HCT116 (cell line): Measurements from ENCODE around the gene WWOX. TPM values are rescaled to one million over a fixed set of nuclear protein-coding genes. Genes with fewer than 3 reads are reported as not detected.

ENCODE experiments used
- ATAC-seq: fragments of 200-7000 bp; cut with Tn5 transposase; 2 replicates; pipeline ENCODE4 v1.9.1; 2020; ENCODE audit warnings: mild to moderate bottlenecking, moderate library complexity
- BruUV-seq: library from RNA; stranded (reverse); fragments of 400-500 nt; replicated peaks from 2 replicates; lab custom pipeline; 2021; lab: Mats Ljungman, UMichigan
- CTCF ChIA-PET: fragments of 300-600 bp; sonication (Branson Sonifier 250); formaldehyde crosslinking; loops from one replicate; lab custom pipeline; 2021; ENCODE audit warnings: antibody characterized with exemption; lab: Charles Lee
- POLR2A ChIA-PET: fragments of 300-600, 350-600 bp; sonication (Branson Sonifier 250); formaldehyde crosslinking; loops from one replicate; lab custom pipeline; 2021; ENCODE audit warnings: antibody characterized with exemption; lab: Charles Lee
- RAD21 ChIA-PET, 2 experiments: fragments of 300-600 bp; sonication (Branson Sonifier 250); formaldehyde crosslinking; loops; one replicate each; lab custom pipeline; 2023; ENCODE audit warnings: low total read pairs in 2 of 2; ENCODE audit not compliant: uncharacterized antibody in 2 of 2, unreplicated experiment in 2 of 2, low non-redundant PET in 1 of 2; lab: Charles Lee
- DNase-seq: peaks from one replicate; pipeline ENCODE4 v3.0.0-alpha.2; 2010; ENCODE audit warnings: low read depth, low spot score
- H2AFZ ChIP-seq: fragments of 200-600 bp; shearing (Covaris generic), sonication (generic); 2 replicates; pipeline ENCODE4 v1.6.1; 2017; ENCODE audit warnings: low read depth, mixed run types, mixed read lengths, antibody characterized with exemption, low read length; ENCODE audit not compliant: poor library complexity, severe bottlenecking
- H3K27ac ChIP-seq: 2 replicates; pipeline ENCODE4 v1.5.1; 2012; ENCODE audit warnings: low read depth, low read length
- H3K27me3 ChIP-seq: fragments of 200-600 bp; sonication (generic); 2 replicates; pipeline ENCODE4 v1.6.1; 2016; ENCODE audit warnings: mixed run types, low read length, mixed read lengths; ENCODE audit not compliant: insufficient read depth
- H3K36me3 ChIP-seq, 2 experiments: fragments of 200-500 bp in 1 of 2; fragments of 200-600 bp in 1 of 2; sonication (Bioruptor generic) in 1 of 2; sonication (generic) in 1 of 2; 2 replicates each; pipeline versions ENCODE4 v1.5.1 to v1.6.1; 2014 to 2016; ENCODE audit warnings: low read length in 2 of 2, inconsistent platforms in 1 of 2, mixed read lengths in 1 of 2, mixed run types in 1 of 2; ENCODE audit not compliant: insufficient read depth in 2 of 2, control insufficient read depth in 1 of 2
- H3K4me1 ChIP-seq, 2 experiments: fragments of 200-600 bp in 1 of 2; sonication (generic) in 1 of 2; 2 replicates each; pipeline versions ENCODE4 v1.5.1 to v1.6.1; 2012 to 2017; ENCODE audit warnings: low read length in 2 of 2, inconsistent platforms in 1 of 2, mild to moderate bottlenecking in 1 of 2, mixed read lengths in 1 of 2, mixed run types in 1 of 2, moderate library complexity in 1 of 2; ENCODE audit not compliant: insufficient read depth in 2 of 2, control insufficient read depth in 1 of 2
- H3K4me2 ChIP-seq: fragments of 200-600 bp; sonication (generic); 2 replicates; pipeline ENCODE4 v1.6.1; 2017; ENCODE audit warnings: mixed run types, low read length, mixed read lengths
- H3K4me3 ChIP-seq, 2 experiments: fragments of 200-600 bp in 1 of 2; sonication (generic) in 1 of 2; replicated peaks in 1 of 2; 2 replicates each; pipeline ENCODE4 v1.5.1; 2011 to 2016; ENCODE audit warnings: low read length in 2 of 2, control low read depth in 1 of 2, low read depth in 1 of 2, mild to moderate bottlenecking in 1 of 2, mixed read lengths in 1 of 2, mixed run types in 1 of 2
- H3K79me2 ChIP-seq: fragments of 200-600 bp; sonication (generic); 2 replicates; pipeline ENCODE4 v1.6.1; 2017; ENCODE audit warnings: mild to moderate bottlenecking, mixed run types, low read length, moderate library complexity, mixed read lengths; ENCODE audit not compliant: insufficient read depth
- H3K9ac ChIP-seq: fragments of 200-600 bp; sonication (generic); 2 replicates; pipeline ENCODE4 v1.6.1; 2016; ENCODE audit warnings: low read length, mixed read lengths
- H3K9me2 ChIP-seq: fragments of 200-600 bp; sonication (generic), shearing (Covaris generic); 2 replicates; pipeline ENCODE4 v1.6.1; 2017; ENCODE audit warnings: mixed run types, mild to moderate bottlenecking, moderate library complexity; ENCODE audit not compliant: insufficient read depth
- H3K9me3 ChIP-seq, 2 experiments: fragments of 200-500 bp in 1 of 2; fragments of 200-600 bp in 1 of 2; sonication (Bioruptor generic) in 1 of 2; sonication (generic) in 1 of 2; 2 replicates each; pipeline ENCODE4 v1.6.1; 2014 to 2017; ENCODE audit warnings: low read length in 2 of 2, mixed read lengths in 2 of 2, inconsistent platforms in 1 of 2, low read depth in 1 of 2, mild to moderate bottlenecking in 1 of 2, mixed run types in 1 of 2, moderate library complexity in 1 of 2; ENCODE audit not compliant: control insufficient read depth in 1 of 2, insufficient read depth in 1 of 2
- H4K20me1 ChIP-seq: fragments of 200-600 bp; sonication (generic), shearing (Covaris generic); 2 replicates; pipeline ENCODE4 v1.6.1; 2017; ENCODE audit warnings: mixed run types, mild to moderate bottlenecking, moderate library complexity; ENCODE audit not compliant: insufficient read depth
- CEBPB ChIP-seq: IDR thresholded peaks from 2 replicates; pipeline ENCODE4 v1.6.1; 2012; ENCODE audit warnings: low read depth
- EZH2 ChIP-seq: fragments of 200-600 bp; sonication (generic); IDR thresholded peaks from 2 replicates; pipeline ENCODE4 v1.6.1; 2017; ENCODE audit warnings: antibody characterized with exemption, mixed run types
- EZH2phosphoT487 ChIP-seq: fragments of 200-600 bp; IDR thresholded peaks from 2 replicates; pipeline ENCODE4 v1.6.1; 2018; ENCODE audit warnings: antibody characterized with exemption, borderline replicate concordance
- POLR2AphosphoS5 ChIP-seq: IDR thresholded peaks from 2 replicates; pipeline ENCODE4 v1.6.1; 2011; ENCODE audit warnings: mild to moderate bottlenecking, low read depth, low read length, moderate library complexity
- intact Hi-C: fragments of 100-400 bp; cut with micrococcal nuclease; formaldehyde crosslinking; loops from 2 replicates; pipeline ENCODE4 v1.10.0; 2022
- total RNA-seq: library from RNA; stranded (reverse); gene quantifications from one replicate; pipeline ENCODE4 v1.2.1, GENCODE V29; 2021; ENCODE audit not compliant: unreplicated experiment
- TF ChIP-seq, protein P1 (sequence below), 3 experiments: fragments of 200-600 bp in 1 of 3; sonication (generic) in 1 of 3; IDR thresholded peaks in 2 of 3; conservative IDR thresholded peaks in 1 of 3; 2 replicates each; pipeline ENCODE4 v1.5.1; 2012 to 2017; ENCODE audit warnings: low read depth in 2 of 3, low read length in 2 of 3, antibody characterized with exemption in 1 of 3, borderline replicate concordance in 1 of 3, control low read depth in 1 of 3, mild to moderate bottlenecking in 1 of 3, mixed read lengths in 1 of 3, mixed run types in 1 of 3, moderate library complexity in 1 of 3; ENCODE audit not compliant: insufficient read depth in 1 of 3
- TF ChIP-seq, protein P2 (sequence below): IDR thresholded peaks from 2 replicates; pipeline ENCODE4 v1.6.1; 2012
- TF ChIP-seq, protein P3 (sequence below): IDR thresholded peaks from 2 replicates; pipeline ENCODE4 v1.6.1; 2011; ENCODE audit warnings: mild to moderate bottlenecking, low read length, moderate library complexity; ENCODE audit not compliant: insufficient replicate concordance; ENCODE audit errors: extremely low read depth

The WWOX gene
- total RNA-seq, 1 experiment from 2014 or later = 13.7 TPM

DNA sequence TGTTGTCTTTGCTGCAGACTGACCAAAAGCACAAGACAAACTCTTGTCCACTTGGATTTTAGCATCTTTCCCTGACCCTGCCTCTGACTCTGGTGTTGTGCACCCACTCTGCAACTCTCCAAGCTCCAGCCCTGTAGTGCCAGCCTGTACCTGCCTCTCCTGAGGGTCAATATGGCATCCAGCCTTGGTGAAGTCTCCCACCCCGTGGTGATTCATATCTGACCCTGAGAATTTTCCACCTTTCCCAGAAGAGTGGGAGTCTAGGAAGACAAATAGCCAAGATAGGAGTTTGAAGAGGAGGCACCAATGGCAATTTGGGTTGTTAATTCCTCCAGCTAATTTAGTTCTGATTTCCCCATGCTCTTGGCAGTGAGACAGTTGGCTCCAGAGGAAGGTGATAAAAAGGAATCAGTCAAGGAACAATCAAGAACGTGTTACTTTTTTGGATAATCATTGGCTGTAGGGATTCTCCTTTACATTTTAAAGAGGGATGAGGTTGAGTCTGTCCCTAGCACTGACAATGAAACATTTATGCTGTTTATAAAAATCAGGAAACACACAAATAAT, 1085.1 kb downstream of the WWOX start:
- Histone ChIP-seq H3K27ac (no peak overlapping the region), H3K36me3 (no peaks in the 10 kb centered on the region), H3K9ac (no peak overlapping the region), H3K4me1 (no peaks in the 10 kb centered on the region), H2AFZ (no peak overlapping the region), H3K9me2 (no peaks in the 10 kb centered on the region), H3K4me2 (no peak overlapping the region), H3K27me3 (no peaks in the 10 kb centered on the region), H3K79me2 (no peaks in the 10 kb centered on the region), H4K20me1 (no peaks in the 10 kb centered on the region), H3K9me3 (peaks cover 18 to 24% of the 10 kb centered on the region in 2 experiments; a peak in 2 of 4 replicates), H3K4me3 (no peak overlapping the region)
- RAD21 ChIA-PET = no interaction called here
- DNase-seq (no peak), ATAC-seq (no peak)
- TF ChIP-seq, protein P1, sequence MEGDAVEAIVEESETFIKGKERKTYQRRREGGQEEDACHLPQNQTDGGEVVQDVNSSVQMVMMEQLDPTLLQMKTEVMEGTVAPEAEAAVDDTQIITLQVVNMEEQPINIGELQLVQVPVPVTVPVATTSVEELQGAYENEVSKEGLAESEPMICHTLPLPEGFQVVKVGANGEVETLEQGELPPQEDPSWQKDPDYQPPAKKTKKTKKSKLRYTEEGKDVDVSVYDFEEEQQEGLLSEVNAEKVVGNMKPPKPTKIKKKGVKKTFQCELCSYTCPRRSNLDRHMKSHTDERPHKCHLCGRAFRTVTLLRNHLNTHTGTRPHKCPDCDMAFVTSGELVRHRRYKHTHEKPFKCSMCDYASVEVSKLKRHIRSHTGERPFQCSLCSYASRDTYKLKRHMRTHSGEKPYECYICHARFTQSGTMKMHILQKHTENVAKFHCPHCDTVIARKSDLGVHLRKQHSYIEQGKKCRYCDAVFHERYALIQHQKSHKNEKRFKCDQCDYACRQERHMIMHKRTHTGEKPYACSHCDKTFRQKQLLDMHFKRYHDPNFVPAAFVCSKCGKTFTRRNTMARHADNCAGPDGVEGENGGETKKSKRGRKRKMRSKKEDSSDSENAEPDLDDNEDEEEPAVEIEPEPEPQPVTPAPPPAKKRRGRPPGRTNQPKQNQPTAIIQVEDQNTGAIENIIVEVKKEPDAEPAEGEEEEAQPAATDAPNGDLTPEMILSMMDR (IDR thresholded peaks at IDR 0.05 in 2 of 3, conservative IDR thresholded peaks at IDR 0.05 in 1 of 3; ENCODE audit: borderline replicate concordance in 1 of 3, insufficient read depth in 1 of 3, low read depth in 2 of 3, low read length in 2 of 3) = no peak
- TF ChIP-seq EZH2phosphoT487 = no peak
- no peak for TF ChIP-seq CEBPB
- TF ChIP-seq, protein P2, sequence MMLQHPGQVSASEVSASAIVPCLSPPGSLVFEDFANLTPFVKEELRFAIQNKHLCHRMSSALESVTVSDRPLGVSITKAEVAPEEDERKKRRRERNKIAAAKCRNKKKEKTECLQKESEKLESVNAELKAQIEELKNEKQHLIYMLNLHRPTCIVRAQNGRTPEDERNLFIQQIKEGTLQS = no peak
- no peak for TF ChIP-seq POLR2AphosphoS5
- TF ChIP-seq, protein P3, sequence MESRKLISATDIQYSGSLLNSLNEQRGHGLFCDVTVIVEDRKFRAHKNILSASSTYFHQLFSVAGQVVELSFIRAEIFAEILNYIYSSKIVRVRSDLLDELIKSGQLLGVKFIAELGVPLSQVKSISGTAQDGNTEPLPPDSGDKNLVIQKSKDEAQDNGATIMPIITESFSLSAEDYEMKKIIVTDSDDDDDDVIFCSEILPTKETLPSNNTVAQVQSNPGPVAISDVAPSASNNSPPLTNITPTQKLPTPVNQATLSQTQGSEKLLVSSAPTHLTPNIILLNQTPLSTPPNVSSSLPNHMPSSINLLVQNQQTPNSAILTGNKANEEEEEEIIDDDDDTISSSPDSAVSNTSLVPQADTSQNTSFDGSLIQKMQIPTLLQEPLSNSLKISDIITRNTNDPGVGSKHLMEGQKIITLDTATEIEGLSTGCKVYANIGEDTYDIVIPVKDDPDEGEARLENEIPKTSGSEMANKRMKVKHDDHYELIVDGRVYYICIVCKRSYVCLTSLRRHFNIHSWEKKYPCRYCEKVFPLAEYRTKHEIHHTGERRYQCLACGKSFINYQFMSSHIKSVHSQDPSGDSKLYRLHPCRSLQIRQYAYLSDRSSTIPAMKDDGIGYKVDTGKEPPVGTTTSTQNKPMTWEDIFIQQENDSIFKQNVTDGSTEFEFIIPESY = no peak
- TF ChIP-seq EZH2 = no peak
- POLR2A ChIA-PET = no interaction called here
- intact Hi-C loops = no loop called here
- BruUV-seq = no TSS peak
- CTCF ChIA-PET = no interaction called here
